ENCODE results near the gene IGF2BP1. TPM values are rescaled to one million over a fixed set of nuclear protein-coding genes. Genes with fewer than 3 reads are reported as not detected.

Gene IGF2BP1
- total and polyA plus RNA-seq, 2 of the 8 experiments (the other 6 are each of a cell fraction or from before 2014, with no cell fraction given), result 41.6 to 513 TPM

DNA sequence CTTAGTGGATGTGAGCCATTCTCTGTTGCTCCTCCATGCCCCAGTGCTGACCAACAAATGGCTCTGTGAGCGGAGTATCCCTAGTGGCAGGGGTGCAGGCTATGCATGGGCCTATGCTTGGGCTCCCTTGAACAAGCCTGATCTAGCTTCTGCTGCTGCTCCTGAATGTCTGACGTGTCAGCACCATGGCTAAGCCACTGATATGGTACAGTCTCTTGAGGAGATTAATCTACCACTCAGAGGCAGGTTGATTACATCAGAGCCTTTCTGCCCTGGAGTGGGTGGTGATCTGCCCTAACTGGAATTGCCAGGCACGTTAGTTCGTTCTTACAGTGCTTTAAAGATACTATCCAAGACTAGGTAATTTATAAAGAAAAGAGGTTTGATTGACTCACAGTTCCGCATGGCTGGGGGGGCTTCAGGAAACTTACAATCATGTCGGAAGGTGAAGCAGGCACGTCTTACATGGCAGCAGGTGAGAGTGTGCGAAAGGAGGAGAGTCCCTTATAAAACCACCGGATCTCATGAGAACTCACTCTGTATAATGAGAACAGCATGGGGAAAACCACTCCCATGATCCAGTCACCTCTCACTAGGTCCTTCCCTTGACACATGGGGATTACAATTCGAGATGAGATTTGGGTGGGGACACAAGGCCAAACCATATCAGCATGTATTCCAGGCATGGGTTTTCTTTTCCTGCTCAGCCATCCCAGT is 93.9 kb downstream of the IGF2BP1 start (continued):
- no peak for TF ChIP-seq BACH1 (IDR thresholded peaks at IDR 0.05; ENCODE audit: low read length)
- no peak for TF ChIP-seq SP1 (IDR thresholded peaks at IDR 0.05; ENCODE audit: low read depth, low read length)
- no peak for TF ChIP-seq CBX8 (IDR thresholded peaks at IDR 0.05; ENCODE audit: borderline replicate concordance, low read depth, low read length)
- no peak for TF ChIP-seq JUN (IDR thresholded peaks at IDR 0.05; ENCODE audit: low read depth, low read length)
- TF ChIP-seq FOSL1 (IDR thresholded peaks at IDR 0.05; ENCODE audit: insufficient read depth, low read depth, low read length), result no peak
- no peak for TF ChIP-seq USF2 (IDR thresholded peaks at IDR 0.05; ENCODE audit: low read length)
